ENCODE results near the gene VLDLR. TPM values are rescaled to one million over a fixed set of nuclear protein-coding genes. Genes with fewer than 3 reads are reported as not detected.

VLDLR gene
- total RNA-seq, 2 experiments from 2014 or later: 13.0 to 17.1 TPM

Other genes starting within 250 kb of the VLDLR start
- gene KCNV2, start 95.7 kb downstream of the VLDLR start, total RNA-seq: not detected
- 100 to 1,000 TPM; 101 to 106 TPM for gene PUM3, start 222.3 kb downstream of the VLDLR start, total RNA-seq

All from activated CD8-positive, alpha-beta T cell treated with anti-CD3 and anti-CD28 coated beads for 36 hours (primary cell).